Neural cell (in vitro differentiated cells): ENCODE data around the gene RGS14.
"Not testable (repeated sequence)": the region's sequence is repeated elsewhere in the genome, so short reads cannot be mapped to it uniquely, and the experiment has no call there.

ENCODE experiments used
- RAD21 ChIP-seq: fragments of 450-650 bp; conservative IDR thresholded peaks from 2 replicates; pipeline ENCODE4 v1.6.1; 2014; ENCODE audit warnings: antibody characterized with exemption, mild to moderate bottlenecking, moderate library complexity
- SMC3 ChIP-seq: fragments of 450-650 bp; conservative IDR thresholded peaks from 2 replicates; pipeline ENCODE4 v1.6.1; 2014; ENCODE audit warnings: antibody characterized with exemption, mild to moderate bottlenecking, moderate library complexity; ENCODE audit not compliant: poor library complexity
- TF ChIP-seq, protein P1 (sequence below): IDR thresholded peaks from 2 replicates; pipeline ENCODE4 v1.6.1; 2012; ENCODE audit warnings: borderline replicate concordance

- TF ChIP-seq, protein P1, sequence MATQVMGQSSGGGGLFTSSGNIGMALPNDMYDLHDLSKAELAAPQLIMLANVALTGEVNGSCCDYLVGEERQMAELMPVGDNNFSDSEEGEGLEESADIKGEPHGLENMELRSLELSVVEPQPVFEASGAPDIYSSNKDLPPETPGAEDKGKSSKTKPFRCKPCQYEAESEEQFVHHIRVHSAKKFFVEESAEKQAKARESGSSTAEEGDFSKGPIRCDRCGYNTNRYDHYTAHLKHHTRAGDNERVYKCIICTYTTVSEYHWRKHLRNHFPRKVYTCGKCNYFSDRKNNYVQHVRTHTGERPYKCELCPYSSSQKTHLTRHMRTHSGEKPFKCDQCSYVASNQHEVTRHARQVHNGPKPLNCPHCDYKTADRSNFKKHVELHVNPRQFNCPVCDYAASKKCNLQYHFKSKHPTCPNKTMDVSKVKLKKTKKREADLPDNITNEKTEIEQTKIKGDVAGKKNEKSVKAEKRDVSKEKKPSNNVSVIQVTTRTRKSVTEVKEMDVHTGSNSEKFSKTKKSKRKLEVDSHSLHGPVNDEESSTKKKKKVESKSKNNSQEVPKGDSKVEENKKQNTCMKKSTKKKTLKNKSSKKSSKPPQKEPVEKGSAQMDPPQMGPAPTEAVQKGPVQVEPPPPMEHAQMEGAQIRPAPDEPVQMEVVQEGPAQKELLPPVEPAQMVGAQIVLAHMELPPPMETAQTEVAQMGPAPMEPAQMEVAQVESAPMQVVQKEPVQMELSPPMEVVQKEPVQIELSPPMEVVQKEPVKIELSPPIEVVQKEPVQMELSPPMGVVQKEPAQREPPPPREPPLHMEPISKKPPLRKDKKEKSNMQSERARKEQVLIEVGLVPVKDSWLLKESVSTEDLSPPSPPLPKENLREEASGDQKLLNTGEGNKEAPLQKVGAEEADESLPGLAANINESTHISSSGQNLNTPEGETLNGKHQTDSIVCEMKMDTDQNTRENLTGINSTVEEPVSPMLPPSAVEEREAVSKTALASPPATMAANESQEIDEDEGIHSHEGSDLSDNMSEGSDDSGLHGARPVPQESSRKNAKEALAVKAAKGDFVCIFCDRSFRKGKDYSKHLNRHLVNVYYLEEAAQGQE = not testable (repeated sequence)
- TF ChIP-seq SMC3, RAD21: not testable (repeated sequence)
Observed at GRCh38 chr5:177343000-177343399, 14.7 kb upstream of the RGS14 start.
